Glutamatergic neuron (in vitro differentiated cells): ENCODE data around the gene CCR5AS.

Experiments used
- DNase-seq: peaks from one replicate; pipeline ENCODE4 v3.0.0; 2022
- H3K27ac Mint-ChIP-seq: one replicate; pipeline ENCODE4 v1.8.0; 2020; ENCODE audit warnings: mild to moderate bottlenecking, mixed read lengths, inconsistent platforms; ENCODE audit not compliant: unreplicated experiment
- H3K27me3 Mint-ChIP-seq: one replicate; pipeline ENCODE4 v1.8.0; 2020; ENCODE audit warnings: mild to moderate bottlenecking, moderate library complexity, mixed read lengths, inconsistent platforms; ENCODE audit not compliant: unreplicated experiment
- H3K36me3 Mint-ChIP-seq: one replicate; pipeline ENCODE4 v1.8.0; 2020; ENCODE audit warnings: mild to moderate bottlenecking, mixed read lengths, inconsistent platforms; ENCODE audit not compliant: unreplicated experiment
- H3K4me1 Mint-ChIP-seq: one replicate; pipeline ENCODE4 v1.8.0; 2020; ENCODE audit warnings: mild to moderate bottlenecking, low read depth, mixed read lengths, inconsistent platforms; ENCODE audit not compliant: unreplicated experiment
- H3K4me3 Mint-ChIP-seq: one replicate; pipeline ENCODE4 v1.8.0; 2020; ENCODE audit warnings: mild to moderate bottlenecking, mixed read lengths, inconsistent platforms; ENCODE audit not compliant: unreplicated experiment
- H3K9me3 Mint-ChIP-seq: one replicate; pipeline ENCODE4 v1.8.0; 2020; ENCODE audit warnings: mild to moderate bottlenecking, moderate library complexity, mixed read lengths, inconsistent platforms; ENCODE audit not compliant: unreplicated experiment
- TF ChIP-seq, protein P1 (sequence below): fragments of 200-600 bp; sonication (generic); IDR thresholded peaks from one replicate; pipeline ENCODE4 v1.5.0; 2021; ENCODE audit not compliant: partially characterized antibody, unreplicated experiment

CCR5AS gene

GRCh38 chr3:46350262-46350565, 56.7 kb downstream of the CCR5AS start:
- H3K9me3 Mint-ChIP-seq, result no peaks in the 10 kb centered on the region
- H3K4me1 Mint-ChIP-seq, result no peaks in the 10 kb centered on the region
- peaks cover 2% of the 10 kb centered on the region for H3K27me3 Mint-ChIP-seq
- TF ChIP-seq, protein P1, sequence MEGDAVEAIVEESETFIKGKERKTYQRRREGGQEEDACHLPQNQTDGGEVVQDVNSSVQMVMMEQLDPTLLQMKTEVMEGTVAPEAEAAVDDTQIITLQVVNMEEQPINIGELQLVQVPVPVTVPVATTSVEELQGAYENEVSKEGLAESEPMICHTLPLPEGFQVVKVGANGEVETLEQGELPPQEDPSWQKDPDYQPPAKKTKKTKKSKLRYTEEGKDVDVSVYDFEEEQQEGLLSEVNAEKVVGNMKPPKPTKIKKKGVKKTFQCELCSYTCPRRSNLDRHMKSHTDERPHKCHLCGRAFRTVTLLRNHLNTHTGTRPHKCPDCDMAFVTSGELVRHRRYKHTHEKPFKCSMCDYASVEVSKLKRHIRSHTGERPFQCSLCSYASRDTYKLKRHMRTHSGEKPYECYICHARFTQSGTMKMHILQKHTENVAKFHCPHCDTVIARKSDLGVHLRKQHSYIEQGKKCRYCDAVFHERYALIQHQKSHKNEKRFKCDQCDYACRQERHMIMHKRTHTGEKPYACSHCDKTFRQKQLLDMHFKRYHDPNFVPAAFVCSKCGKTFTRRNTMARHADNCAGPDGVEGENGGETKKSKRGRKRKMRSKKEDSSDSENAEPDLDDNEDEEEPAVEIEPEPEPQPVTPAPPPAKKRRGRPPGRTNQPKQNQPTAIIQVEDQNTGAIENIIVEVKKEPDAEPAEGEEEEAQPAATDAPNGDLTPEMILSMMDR, result no peak
- DNase-seq, result no peak
- no peaks in the 10 kb centered on the region for H3K36me3 Mint-ChIP-seq
- H3K4me3 Mint-ChIP-seq, result no peak overlapping the region
- no peak overlapping the region for H3K27ac Mint-ChIP-seq

- H3K4me3 Mint-ChIP-seq, result no peak overlapping the region
- TF ChIP-seq, protein P1, result no peak
- H3K27ac Mint-ChIP-seq, result no peak overlapping the region
- H3K36me3 Mint-ChIP-seq, result no peaks in the 10 kb centered on the region
- DNase-seq, result no peak
- H3K4me1 Mint-ChIP-seq, result no peaks in the 10 kb centered on the region
- no peaks in the 10 kb centered on the region for H3K9me3 Mint-ChIP-seq
- H3K27me3 Mint-ChIP-seq, result peaks cover 2% of the 10 kb centered on the region
Observed at GRCh38 chr3:46349484-46350261, 57.2 kb downstream of the CCR5AS start.

GRCh38 chr3:46348823-46349482, 57.9 kb downstream of the CCR5AS start:
- DNase-seq, result no peak
- peaks cover 2% of the 10 kb centered on the region for H3K27me3 Mint-ChIP-seq
- no peaks in the 10 kb centered on the region for H3K4me1 Mint-ChIP-seq
- H3K9me3 Mint-ChIP-seq, result no peaks in the 10 kb centered on the region
- no peak overlapping the region for H3K27ac Mint-ChIP-seq
- no peaks in the 10 kb centered on the region for H3K36me3 Mint-ChIP-seq
- no peak overlapping the region for H3K4me3 Mint-ChIP-seq
- TF ChIP-seq, protein P1, result no peak

DNA sequence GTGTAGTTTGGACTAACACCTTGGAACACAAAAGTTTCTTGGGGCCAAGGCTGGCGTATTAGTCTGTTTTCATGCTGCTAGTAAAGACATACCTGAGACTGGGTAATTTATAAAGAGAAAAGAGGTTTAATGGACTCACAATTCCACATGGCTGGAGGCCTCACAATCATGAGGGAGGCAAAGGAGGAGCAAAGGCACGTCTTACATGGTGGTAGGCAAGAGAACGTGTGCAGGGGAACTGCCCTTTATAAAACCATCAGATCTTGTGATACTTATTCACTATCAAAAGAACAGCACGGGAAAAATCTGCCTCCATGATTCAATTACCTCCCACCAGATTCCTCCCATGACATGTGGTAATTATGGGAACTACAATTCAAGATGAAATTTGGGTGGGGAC, 62.4 kb downstream of the CCR5AS start:
- TF ChIP-seq, protein P1, result no peak
- Mint-ChIP-seq H3K27me3 (peaks cover 2% of the 10 kb centered on the region), H3K4me3 (no peak overlapping the region), H3K4me1 (no peaks in the 10 kb centered on the region), H3K9me3 (no peaks in the 10 kb centered on the region), H3K36me3 (no peaks in the 10 kb centered on the region), H3K27ac (no peak overlapping the region)
- DNase-seq, result no peak

DNA sequence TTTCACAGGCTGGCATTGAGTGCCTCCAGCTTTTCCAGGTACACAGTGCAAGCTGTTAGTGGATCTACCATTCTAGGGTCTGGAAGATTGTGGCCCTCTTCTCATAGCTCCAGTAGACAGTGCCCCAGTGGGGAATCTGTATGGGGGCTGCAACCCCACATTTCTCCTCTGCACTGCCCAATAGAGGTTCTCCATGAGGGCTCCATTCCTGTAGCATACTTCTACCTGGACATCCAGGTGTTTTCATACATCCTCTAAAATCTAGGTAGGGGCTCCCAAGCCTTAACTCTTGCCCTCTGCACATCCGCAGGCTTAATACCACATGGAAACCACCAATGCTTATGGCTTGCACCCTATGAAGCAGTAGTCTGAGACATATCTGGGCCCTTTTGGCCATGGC, 68.0 kb downstream of the CCR5AS start:
- DNase-seq, result no peak
- Mint-ChIP-seq H3K4me1 (no peaks in the 10 kb centered on the region), H3K36me3 (peaks cover 8% of the 10 kb centered on the region), H3K27ac (no peak overlapping the region), H3K9me3 (peaks cover 3% of the 10 kb centered on the region), H3K4me3 (no peak overlapping the region), H3K27me3 (no peaks in the 10 kb centered on the region)
- TF ChIP-seq, protein P1, result no peak
